Activated CD8-positive, alpha-beta T cell treated with anti-CD3 and anti-CD28 coated beads for 36 hours (primary cell): ENCODE measurements around the gene VTI1B. TPM values are rescaled to one million over a fixed set of nuclear protein-coding genes. Genes with fewer than 3 reads are reported as not detected.

ENCODE experiments used
- ATAC-seq: fragments of 200-7000 bp; cut with Tn5 transposase; one replicate; pipeline ENCODE4 v1.10.0; 2021; ENCODE audit warnings: mild to moderate bottlenecking, moderate library complexity
- CTCF ChIA-PET: fragments of 350-600 bp; sonication (Branson Sonifier 250); formaldehyde crosslinking; loops from one replicate; lab custom pipeline; 2021; ENCODE audit warnings: antibody characterized with exemption; lab: Charles Lee
- POLR2A ChIA-PET: fragments of 350-600 bp; sonication (Branson Sonifier 250); formaldehyde crosslinking; loops from one replicate; lab custom pipeline; 2021; ENCODE audit warnings: antibody characterized with exemption; lab: Charles Lee
- DNase-seq: peaks from one replicate; pipeline ENCODE4 v3.0.0-alpha.2; 2020
- H3K27ac Mint-ChIP-seq: one replicate; pipeline ENCODE4 v1.8.0; 2021; ENCODE audit warnings: mild to moderate bottlenecking, mixed read lengths
- H3K27me3 Mint-ChIP-seq: one replicate; pipeline ENCODE4 v1.8.0; 2021; ENCODE audit warnings: mixed read lengths
- H3K36me3 Mint-ChIP-seq: one replicate; pipeline ENCODE4 v1.8.0; 2021; ENCODE audit warnings: low read depth, mixed read lengths
- H3K4me1 Mint-ChIP-seq: one replicate; pipeline ENCODE4 v1.8.0; 2021; ENCODE audit warnings: low read depth, mixed read lengths
- H3K4me3 Mint-ChIP-seq: one replicate; pipeline ENCODE4 v1.8.0; 2021; ENCODE audit warnings: mild to moderate bottlenecking, moderate library complexity, mixed read lengths
- H3K9me3 Mint-ChIP-seq: one replicate; pipeline ENCODE4 v1.8.0; 2021; ENCODE audit warnings: mixed read lengths
- CTCF ChIP-seq: fragments of 200-600 bp; IDR thresholded peaks from one replicate; pipeline ENCODE4 v1.8.0; 2022; ENCODE audit warnings: antibody characterized with exemption, mild to moderate bottlenecking
- intact Hi-C: fragments of 100-400 bp; cut with micrococcal nuclease; formaldehyde crosslinking; loops from one replicate; pipeline ENCODE4 v1.10.0; 2022
- total RNA-seq, 2 experiments: library from RNA; stranded (reverse); gene quantifications; one replicate each; pipeline ENCODE4 v1.2.3, GENCODE V29; 2021

VTI1B gene
- total RNA-seq, 2 experiments from 2014 or later, result 57.3 to 59.7 TPM

GRCh38 chr14:67641902-67642749, 32.3 kb downstream of the VTI1B start:
- no peaks in the 10 kb centered on the region for H3K9me3 Mint-ChIP-seq
- DNase-seq (peak; percentile 27), ATAC-seq (peak; percentile 81)
- ChIA-PET CTCF (interaction anchor here (0.9 to 1.7 kb wide), 5 partner anchors 23 to 71 kb away, joined by 3 to 7 read pairs (median 4); no protein-coding TSS in a partner anchor), POLR2A (interaction anchor here (1.7 kb wide), 1 partner anchor 22 kb away, joined by 4 read pairs; no protein-coding TSS in a partner anchor)
- peak overlapping the region; percentile 41 for H3K27ac Mint-ChIP-seq
- peaks cover 12% of the 10 kb centered on the region for H3K36me3 Mint-ChIP-seq
- no peak for TF ChIP-seq CTCF
- peak overlapping the region; percentile 25 for H3K4me3 Mint-ChIP-seq
- no peaks in the 10 kb centered on the region for H3K27me3 Mint-ChIP-seq
- peaks cover 17% of the 10 kb centered on the region for H3K4me1 Mint-ChIP-seq
- intact Hi-C loops, result no loop called here

GRCh38 chr14:67641480-67641879, 33.0 kb downstream of the VTI1B start:
- Mint-ChIP-seq H3K9me3 (no peaks in the 10 kb centered on the region), H3K4me3 (no peak overlapping the region), H3K27ac (no peak overlapping the region), H3K27me3 (no peaks in the 10 kb centered on the region), H3K36me3 (peaks cover 12% of the 10 kb centered on the region), H3K4me1 (peaks cover 17% of the 10 kb centered on the region)
- ATAC-seq, result no peak
- intact Hi-C loops, result no loop called here
- no peak for TF ChIP-seq CTCF
- ChIA-PET POLR2A (no interaction called here), CTCF (interaction anchor here (1.0 to 1.6 kb wide), 3 partner anchors 23 to 70 kb away, joined by 3 to 6 read pairs (median 4); no protein-coding TSS in a partner anchor)
- DNase-seq, result no peak

- intact Hi-C loops, result no loop called here
- ATAC-seq, result no peak
- H3K27me3 Mint-ChIP-seq, result no peaks in the 10 kb centered on the region
- peaks cover 11% of the 10 kb centered on the region for H3K4me1 Mint-ChIP-seq
- H3K9me3 Mint-ChIP-seq, result no peaks in the 10 kb centered on the region
- no peak overlapping the region for H3K4me3 Mint-ChIP-seq
- POLR2A ChIA-PET, result interaction anchor here (0.5 kb wide), 1 partner anchor 83 kb away, joined by 3 read pairs; no protein-coding TSS in a partner anchor
- DNase-seq, result no peak
- TF ChIP-seq CTCF, result no peak
- H3K27ac Mint-ChIP-seq, result no peak overlapping the region
- peaks cover 4% of the 10 kb centered on the region for H3K36me3 Mint-ChIP-seq
- CTCF ChIA-PET, result no interaction called here
Observed at GRCh38 chr14:67638642-67639041, 35.8 kb downstream of the VTI1B start.

- ATAC-seq (peak; percentile 84), DNase-seq (peak; percentile 17)
- Mint-ChIP-seq H3K4me1 (no peaks in the 10 kb centered on the region), H3K36me3 (no peaks in the 10 kb centered on the region), H3K27me3 (no peaks in the 10 kb centered on the region), H3K27ac (no peak overlapping the region), H3K9me3 (no peaks in the 10 kb centered on the region), H3K4me3 (no peak overlapping the region)
- ChIA-PET CTCF (interaction anchor here (1.1 kb wide), 1 partner anchor 30 kb away, joined by 4 read pairs; no protein-coding TSS in a partner anchor), POLR2A (no interaction called here)
- no peak for TF ChIP-seq CTCF
- intact Hi-C loops, result loop anchor here (2.0 kb wide), 1 partner anchor 20 kb away; no protein-coding TSS in a partner anchor
Observed at GRCh38 chr14:67636361-67636919, 38.0 kb downstream of the VTI1B start.
